Smooth muscle cell (in vitro differentiated cells): ENCODE results near the gene CUL7. TPM values are rescaled to one million over a fixed set of nuclear protein-coding genes. Genes with fewer than 3 reads are reported as not detected.
"Not testable (repeated sequence)": the region's sequence is repeated elsewhere in the genome, so short reads cannot be mapped to it uniquely, and the experiment has no call there.

Source experiments
- DNase-seq: peaks from one replicate; lab custom pipeline; 2025; ENCODE audit not compliant: unreplicated experiment; lab: John Stamatoyannopoulos, UW
- H2AFZ ChIP-seq: fragments of 200-600 bp; sonication (generic); 2 replicates; pipeline ENCODE4 v1.6.0; 2016; ENCODE audit warnings: antibody characterized with exemption, low read depth, mild to moderate bottlenecking
- H3F3A ChIP-seq: fragments of 200-600 bp; sonication (generic); 2 replicates; pipeline ENCODE4 v1.6.0; 2017; ENCODE audit warnings: antibody characterized with exemption, low read depth
- H3K27ac ChIP-seq: fragments of 200-600 bp; sonication (generic); 2 replicates; pipeline ENCODE4 v1.5.1; 2016; ENCODE audit warnings: low read depth, mild to moderate bottlenecking
- H3K27me3 ChIP-seq: fragments of 200-600 bp; sonication (generic); 2 replicates; pipeline ENCODE4 v1.6.1; 2016; ENCODE audit warnings: low read depth, mild to moderate bottlenecking
- H3K36me3 ChIP-seq: fragments of 200-600 bp; sonication (generic); 2 replicates; pipeline ENCODE4 v1.5.1; 2016; ENCODE audit warnings: low read depth
- H3K4me1 ChIP-seq: fragments of 200-600 bp; sonication (generic); 2 replicates; pipeline ENCODE4 v1.5.1; 2016; ENCODE audit warnings: low read depth
- H3K4me2 ChIP-seq: fragments of 200-600 bp; sonication (generic); 2 replicates; pipeline ENCODE4 v1.6.0; 2016; ENCODE audit warnings: mild to moderate bottlenecking
- H3K4me3 ChIP-seq: fragments of 200-600 bp; sonication (generic); 2 replicates; pipeline ENCODE4 v1.5.1; 2016; ENCODE audit warnings: mild to moderate bottlenecking
- H3K79me2 ChIP-seq: fragments of 200-600 bp; sonication (generic); 2 replicates; pipeline ENCODE4 v1.6.0; 2016; ENCODE audit warnings: low read depth, mild to moderate bottlenecking
- H3K9ac ChIP-seq: fragments of 200-600 bp; sonication (generic); 2 replicates; pipeline ENCODE4 v1.6.0; 2016; ENCODE audit warnings: low read depth
- H3K9me3 ChIP-seq: fragments of 200-600 bp; sonication (generic); replicated peaks from 2 replicates; pipeline ENCODE4 v1.5.1; 2016; ENCODE audit warnings: low read depth
- H4K20me1 ChIP-seq: fragments of 200-600 bp; sonication (generic); 2 replicates; pipeline ENCODE4 v1.6.0; 2016; ENCODE audit warnings: low read depth
- CTCF ChIP-seq: fragments of 200-600 bp; sonication (generic); IDR thresholded peaks from 2 replicates; pipeline ENCODE4 v1.5.1; 2017; ENCODE audit warnings: borderline replicate concordance, mild to moderate bottlenecking, antibody characterized with exemption; ENCODE audit not compliant: insufficient read depth, poor library complexity, severe bottlenecking
- WGBS: methylation state at CpG from one replicate; pipeline ENCODE4 v1.1.7; 2016; ENCODE audit warnings: low lambda C conversion rate; 5-methylcytosine and 5-hydroxymethylcytosine counted together
- polyA plus RNA-seq: library from polyadenylated mRNA; unstranded; fragments of >200 nt; fragmentation: Nextera tagmentation; extraction: Ambion mirVana; gene quantifications from 2 replicates; pipeline ENCODE4 v1.2.1, GENCODE V29; 2016
- total RNA-seq: library from RNA; depleted of rRNA; stranded (reverse); fragments of >200 nt; gene quantifications from 2 replicates; pipeline ENCODE4 v1.2.3, GENCODE V29; 2014

Gene CUL7
- total and polyA plus RNA-seq, 2 experiments from 2014 or later: 36.9 to 49.6 TPM

DNA sequence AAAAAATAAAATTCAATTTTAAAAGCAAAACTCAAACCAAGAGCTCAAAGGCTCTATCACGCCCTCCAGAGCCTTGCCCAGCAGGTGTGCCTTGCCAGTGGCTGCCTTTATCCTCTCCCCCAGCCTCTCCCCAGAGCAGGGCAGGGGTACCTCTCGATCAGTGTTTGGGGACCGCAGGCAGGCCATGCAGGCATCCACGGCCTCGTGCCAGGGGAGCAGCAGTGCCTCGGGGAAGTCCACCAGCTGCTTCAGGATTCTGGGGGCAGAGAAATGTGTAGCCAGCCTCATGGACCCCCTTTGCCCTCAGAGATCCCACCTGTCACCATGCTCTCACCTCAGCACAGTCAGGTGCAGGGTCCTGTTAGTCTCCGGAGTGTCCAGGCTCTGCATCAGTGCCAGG is 5.7 kb downstream of the CUL7 start:
- Histone ChIP-seq H3K4me1 (peaks cover 13% of the 10 kb centered on the region), H3K4me2 (no peak overlapping the region), H4K20me1 (no peaks in the 10 kb centered on the region), H2AFZ (no peak overlapping the region), H3K79me2 (peaks cover 30% of the 10 kb centered on the region), H3K9me3 (no peaks in the 10 kb centered on the region), H3K27ac (no peak overlapping the region), H3K36me3 (no peaks in the 10 kb centered on the region), H3K4me3 (no peak overlapping the region), H3K27me3 (no peaks in the 10 kb centered on the region), H3K9ac (no peak overlapping the region), H3F3A (no peaks in the 10 kb centered on the region)
- over 99% methylated on average over 7 of the region's 7 CpGs for WGBS
- no peak for TF ChIP-seq CTCF
- DNase-seq: no peak

- no peak for DNase-seq
- Histone ChIP-seq H3F3A (peaks cover 3% of the 10 kb centered on the region), H3K9ac (no peak overlapping the region), H2AFZ (no peak overlapping the region), H3K27ac (no peak overlapping the region), H3K79me2 (peaks cover 6% of the 10 kb centered on the region), H4K20me1 (no peaks in the 10 kb centered on the region), H3K4me2 (no peak overlapping the region), H3K4me3 (no peak overlapping the region), H3K9me3 (no peaks in the 10 kb centered on the region), H3K36me3 (no peaks in the 10 kb centered on the region), H3K27me3 (no peaks in the 10 kb centered on the region), H3K4me1 (no peaks in the 10 kb centered on the region)
- no peak for TF ChIP-seq CTCF
- 99% methylated on average over 9 of the region's 11 CpGs for WGBS
Observed at GRCh38 chr6:43045371-43045930, 8.2 kb downstream of the CUL7 start.

GRCh38 chr6:43043310-43043709 is 10.3 kb downstream of the CUL7 start:
- Histone ChIP-seq H2AFZ (no peak overlapping the region), H3K4me1 (no peaks in the 10 kb centered on the region), H3K27me3 (no peaks in the 10 kb centered on the region), H3F3A (peaks cover 3% of the 10 kb centered on the region), H3K9me3 (no peaks in the 10 kb centered on the region), H3K27ac (no peak overlapping the region), H3K36me3 (no peaks in the 10 kb centered on the region), H3K4me2 (no peak overlapping the region), H3K9ac (no peak overlapping the region), H3K79me2 (no peaks in the 10 kb centered on the region), H4K20me1 (no peaks in the 10 kb centered on the region), H3K4me3 (no peak overlapping the region)
- no peak for TF ChIP-seq CTCF
- DNase-seq: no peak
- WGBS: 96% methylated on average over 9 of the region's 9 CpGs

- H3K36me3 ChIP-seq, H3K4me2 ChIP-seq: not testable (repeated sequence)
Observed at GRCh38 chr6:43041475-43041874, 12.2 kb downstream of the CUL7 start.

More at GRCh38 chr6:43041475-43041874, 12.2 kb downstream of the CUL7 start:
- H3K9ac ChIP-seq, H3F3A ChIP-seq, H3K27ac ChIP-seq, H3K4me1 ChIP-seq, H3K79me2 ChIP-seq, H3K4me3 ChIP-seq, DNase-seq, H2AFZ ChIP-seq, H3K27me3 ChIP-seq, H3K9me3 ChIP-seq, H4K20me1 ChIP-seq: not testable (repeated sequence)
- WGBS: 94% methylated on average over 8 of the region's 8 CpGs
